K562 (cell line): ENCODE data around the gene MARVELD1. TPM values are rescaled to one million over a fixed set of nuclear protein-coding genes. Genes with fewer than 3 reads are reported as not detected.

Source experiments
- ASH1L ChIP-seq: fragments of 450-650 bp; IDR thresholded peaks from 2 replicates; pipeline ENCODE4 v1.6.1; 2018; ENCODE audit warnings: borderline replicate concordance, mild to moderate bottlenecking, low read depth; ENCODE audit not compliant: partially characterized antibody
- CREB3 ChIP-seq: fragments of 450-650 bp; conservative IDR thresholded peaks from 2 replicates; pipeline ENCODE4 v1.6.1; 2016; ENCODE audit warnings: missing genetic modification characterization, low read depth, mild to moderate bottlenecking, missing compliant biosample characterization, moderate library complexity
- DPF2 ChIP-seq: fragments of 450-650 bp; IDR thresholded peaks from 2 replicates; pipeline ENCODE4 v1.6.1; 2016
- GATAD2A ChIP-seq: fragments of 450-650 bp; IDR thresholded peaks from 2 replicates; pipeline ENCODE4 v1.6.1; 2017
- IRF2 ChIP-seq: sonication (generic); formaldehyde crosslinking; IDR thresholded peaks from 2 replicates; pipeline ENCODE4 v1.8.1; 2022; ENCODE audit warnings: mild to moderate bottlenecking, missing genetic modification reagents
- NCOA2 ChIP-seq, 2 experiments: fragments of 450-650 bp; IDR thresholded peaks; 2 replicates each; pipeline ENCODE4 v1.6.1; 2018; ENCODE audit warnings: mild to moderate bottlenecking in 2 of 2, moderate library complexity in 1 of 2; ENCODE audit not compliant: partially characterized antibody in 2 of 2
- RREB1 ChIP-seq: fragments of 250-450 bp; sonication (Bioruptor Pico); IDR thresholded peaks from 2 replicates; pipeline ENCODE4 v1.4.0; 2020
- ZNF280B ChIP-seq: fragments of 250-450 bp; sonication (Bioruptor Pico); IDR thresholded peaks from 2 replicates; pipeline ENCODE4 v1.5.1; 2021; ENCODE audit warnings: mild to moderate bottlenecking
- polyA plus RNA-seq, 8 experiments: library from polyadenylated mRNA; depleted of rRNA in 4 of 8; stranded (reverse) in 5 of 8; unstranded in 3 of 8; fragments of >200 nt; fragmentation: Nextera tagmentation in 2 of 8; fragmentation: Illumina TruSeq in 1 of 8; extraction: Ambion mirVana in 2 of 8; extraction: Trizol in 1 of 8; gene quantifications; 2 replicates each; pipeline versions ENCODE4 v1.2.1 to v1.2.3, GENCODE V29; 2011 to 2014; ENCODE audit warnings: inconsistent platforms in 1 of 8, missing spikeins in 1 of 8
- total RNA-seq, 7 experiments: library from RNA; depleted of rRNA in 6 of 7; stranded (reverse); fragments of >200 nt in 6 of 7; fragmentation: Illumina TruSeq in 2 of 7; extraction: Trizol in 2 of 7; gene quantifications; 2 replicates each; pipeline versions ENCODE4 v1.2.1 to v1.2.3, GENCODE V29; 2011 to 2021; ENCODE audit warnings: low replicate concordance in 1 of 7
- TF ChIP-seq, protein P1 (sequence below), 2 experiments: fragments of 450-650 bp; formaldehyde crosslinking in 1 of 2; IDR thresholded peaks; 2 replicates each; pipeline versions ENCODE4 v1.4.0 to v1.6.1; 2014 to 2020; ENCODE audit warnings: mild to moderate bottlenecking in 2 of 2, borderline replicate concordance in 1 of 2, low read depth in 1 of 2

MARVELD1 gene
- total and polyA plus RNA-seq, 9 of the 15 experiments (the other 6 are each of a cell fraction or from before 2014, with no cell fraction given), result 2.7 to 12.5 (median 5.3) TPM

DNA sequence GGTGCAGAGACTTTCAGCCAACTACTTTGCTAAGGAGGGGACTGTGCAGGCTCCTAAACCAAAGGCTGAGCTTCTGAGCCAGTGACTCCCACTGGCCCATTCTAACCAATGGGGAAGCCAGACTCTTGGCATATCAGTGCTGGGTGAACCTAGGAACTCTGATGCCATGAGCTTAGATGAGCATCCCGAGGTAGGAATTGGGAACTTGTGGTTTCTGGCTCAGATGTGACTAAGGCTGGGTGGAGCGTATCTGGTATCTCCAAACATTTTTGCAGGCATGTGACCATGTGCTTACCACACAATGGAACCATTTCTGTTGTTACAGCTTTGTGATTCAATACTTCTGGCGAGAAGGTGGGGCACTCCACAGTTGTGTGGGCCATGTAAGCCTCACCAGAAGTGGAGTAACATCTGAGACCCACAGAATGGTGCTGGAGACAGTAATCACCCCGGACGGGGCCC is 23.9 kb upstream of the MARVELD1 start (continued):
- TF ChIP-seq NCOA2 (IDR thresholded peaks at IDR 0.05; ENCODE audit: partially characterized antibody in 2 of 2) (no peak), GATAD2A (no peak), CREB3 (0 out of 2 replicates have a peak, but pooled peaks have one; percentile 24), ASH1L (no peak), ZNF280B (no peak), RREB1 (CRISPR knock-in tag) (no peak), DPF2 (no peak), IRF2 (CRISPR knock-in tag) (no peak)
- TF ChIP-seq, protein P1, sequence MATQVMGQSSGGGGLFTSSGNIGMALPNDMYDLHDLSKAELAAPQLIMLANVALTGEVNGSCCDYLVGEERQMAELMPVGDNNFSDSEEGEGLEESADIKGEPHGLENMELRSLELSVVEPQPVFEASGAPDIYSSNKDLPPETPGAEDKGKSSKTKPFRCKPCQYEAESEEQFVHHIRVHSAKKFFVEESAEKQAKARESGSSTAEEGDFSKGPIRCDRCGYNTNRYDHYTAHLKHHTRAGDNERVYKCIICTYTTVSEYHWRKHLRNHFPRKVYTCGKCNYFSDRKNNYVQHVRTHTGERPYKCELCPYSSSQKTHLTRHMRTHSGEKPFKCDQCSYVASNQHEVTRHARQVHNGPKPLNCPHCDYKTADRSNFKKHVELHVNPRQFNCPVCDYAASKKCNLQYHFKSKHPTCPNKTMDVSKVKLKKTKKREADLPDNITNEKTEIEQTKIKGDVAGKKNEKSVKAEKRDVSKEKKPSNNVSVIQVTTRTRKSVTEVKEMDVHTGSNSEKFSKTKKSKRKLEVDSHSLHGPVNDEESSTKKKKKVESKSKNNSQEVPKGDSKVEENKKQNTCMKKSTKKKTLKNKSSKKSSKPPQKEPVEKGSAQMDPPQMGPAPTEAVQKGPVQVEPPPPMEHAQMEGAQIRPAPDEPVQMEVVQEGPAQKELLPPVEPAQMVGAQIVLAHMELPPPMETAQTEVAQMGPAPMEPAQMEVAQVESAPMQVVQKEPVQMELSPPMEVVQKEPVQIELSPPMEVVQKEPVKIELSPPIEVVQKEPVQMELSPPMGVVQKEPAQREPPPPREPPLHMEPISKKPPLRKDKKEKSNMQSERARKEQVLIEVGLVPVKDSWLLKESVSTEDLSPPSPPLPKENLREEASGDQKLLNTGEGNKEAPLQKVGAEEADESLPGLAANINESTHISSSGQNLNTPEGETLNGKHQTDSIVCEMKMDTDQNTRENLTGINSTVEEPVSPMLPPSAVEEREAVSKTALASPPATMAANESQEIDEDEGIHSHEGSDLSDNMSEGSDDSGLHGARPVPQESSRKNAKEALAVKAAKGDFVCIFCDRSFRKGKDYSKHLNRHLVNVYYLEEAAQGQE (IDR thresholded peaks at IDR 0.05; ENCODE audit: borderline replicate concordance), result no peak
- TF ChIP-seq, protein P1 (CRISPR knock-in tag; IDR thresholded peaks at IDR 0.05; ENCODE audit: low read depth), result no peak
